GM19463 (cell line): ENCODE measurements around the gene CCDC197.

Source experiments
- ATAC-seq: cut with Tn5 transposase; IDR thresholded peaks from one replicate; pipeline ENCODE4 v1.9.1; 2021; ENCODE audit warnings: mild to moderate bottlenecking, moderate library complexity; ENCODE audit not compliant: unreplicated experiment

CCDC197 gene

GRCh38 chr14:94022532-94023411, 25.7 kb downstream of the CCDC197 start:
- no peak for ATAC-seq

GRCh38 chr14:94024549-94024948, 27.4 kb downstream of the CCDC197 start:
- ATAC-seq = no peak

DNA sequence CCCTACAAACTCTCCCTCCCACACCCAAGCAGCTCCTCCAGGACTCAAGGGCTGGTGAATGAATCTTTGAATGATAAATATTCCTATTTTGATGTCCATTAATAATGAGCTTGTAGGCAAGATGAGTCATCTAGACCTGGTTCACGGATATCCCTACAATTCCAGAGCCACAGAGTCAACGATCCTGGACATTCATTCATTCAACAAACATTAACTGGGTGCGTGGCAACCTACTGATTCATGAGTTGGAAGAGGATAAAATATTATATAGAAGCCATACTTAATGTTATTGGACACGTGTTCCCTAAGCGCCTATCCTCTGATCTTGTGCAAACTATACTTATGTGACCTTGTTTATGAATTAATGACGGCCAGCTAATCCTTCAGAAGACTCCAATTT, 28.6 kb downstream of the CCDC197 start:
- no peak for ATAC-seq

GRCh38 chr14:94026173-94026888, 29.2 kb downstream of the CCDC197 start, which contains the start of gene OTUB2:
OTUB2 (plus strand) TSS chr14:94026340; CDS start chr14:94026538, 198 bp downstream.
- ATAC-seq = peak; percentile 99

- ATAC-seq = no peak
These were observed 29.9 kb downstream of the CCDC197 start for GRCh38 chr14:94026889-94027469.

DNA sequence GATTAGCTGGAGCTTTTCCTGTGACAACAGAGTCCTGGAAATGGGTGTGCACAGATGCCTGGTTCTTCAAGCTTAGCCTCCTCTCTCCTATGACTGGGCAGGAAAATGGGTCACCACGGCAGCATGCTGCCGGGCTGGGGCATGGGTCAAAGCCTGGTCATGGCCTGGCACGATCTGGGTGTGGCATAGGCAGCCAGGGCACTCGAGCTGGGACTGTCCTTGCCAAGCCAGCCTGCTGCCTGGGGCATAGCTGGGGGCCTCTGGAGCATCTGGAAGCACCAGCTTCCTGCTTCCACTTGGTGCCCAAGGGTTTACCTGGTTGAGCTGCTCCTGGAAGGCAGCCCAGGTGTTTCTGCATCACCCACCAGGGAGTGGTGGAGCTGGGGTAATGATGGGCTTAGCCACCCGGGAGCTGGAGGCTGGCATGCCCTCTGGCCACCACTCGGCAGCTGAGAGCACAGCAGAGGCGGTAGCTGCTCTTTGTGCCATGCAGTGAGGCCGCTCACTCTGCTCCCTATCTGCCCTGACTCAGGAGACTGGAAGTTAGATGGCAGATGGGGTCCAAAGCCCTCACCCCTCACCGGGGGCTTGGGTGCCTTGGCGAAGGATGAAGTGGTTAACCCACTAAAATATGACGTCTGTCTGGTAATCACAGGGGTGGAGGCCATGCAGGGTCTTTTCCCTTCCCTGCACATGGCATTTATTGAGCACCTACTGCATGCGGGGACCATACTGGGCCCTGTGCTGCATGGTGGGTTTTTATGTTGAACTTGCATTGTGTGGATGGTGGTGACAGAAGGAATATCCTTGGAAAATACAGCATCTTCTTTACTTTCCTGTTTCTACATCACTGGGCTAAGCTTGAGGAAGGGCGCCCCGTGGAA, 30.7 kb downstream of the CCDC197 start:
- ATAC-seq = no peak

DNA sequence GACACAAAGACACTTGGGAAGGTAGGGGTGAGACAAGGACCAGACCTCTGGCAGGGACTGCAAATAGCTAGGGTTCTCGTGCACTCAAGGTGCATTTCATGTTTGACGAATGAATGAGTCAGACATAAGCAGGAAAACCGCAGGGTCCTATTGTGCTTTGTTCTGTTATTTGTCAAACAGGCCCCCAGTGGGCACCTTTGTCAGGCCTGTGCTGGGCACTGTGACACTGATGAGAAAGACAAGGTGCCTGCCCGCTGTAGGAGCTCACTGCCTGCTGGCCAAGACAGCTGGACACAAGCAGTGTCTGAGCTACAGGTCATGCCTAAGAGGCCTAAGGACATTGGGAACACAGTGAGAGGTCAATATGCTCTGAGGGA, 31.3 kb downstream of the CCDC197 start:
- ATAC-seq = no peak

DNA sequence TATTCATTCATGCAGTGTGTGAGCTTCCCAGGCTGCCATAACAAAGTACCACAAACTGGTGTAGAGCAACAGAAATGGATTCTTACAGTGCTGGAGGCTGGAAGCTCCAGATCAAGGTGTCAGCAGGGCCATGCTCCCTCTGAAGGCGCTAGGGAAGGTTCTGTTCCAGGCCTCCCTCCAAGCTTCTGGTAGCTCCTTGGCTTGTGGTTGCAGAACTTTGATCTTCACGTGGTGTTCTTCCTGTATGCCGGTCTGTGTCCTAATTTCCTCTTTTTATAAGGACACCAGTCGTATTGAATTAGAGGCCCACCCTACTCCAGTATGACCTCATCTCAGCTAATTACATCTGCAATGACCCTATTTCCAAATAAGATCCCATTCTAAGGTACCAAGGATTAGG, 32.2 kb downstream of the CCDC197 start:
- no peak for ATAC-seq

DNA sequence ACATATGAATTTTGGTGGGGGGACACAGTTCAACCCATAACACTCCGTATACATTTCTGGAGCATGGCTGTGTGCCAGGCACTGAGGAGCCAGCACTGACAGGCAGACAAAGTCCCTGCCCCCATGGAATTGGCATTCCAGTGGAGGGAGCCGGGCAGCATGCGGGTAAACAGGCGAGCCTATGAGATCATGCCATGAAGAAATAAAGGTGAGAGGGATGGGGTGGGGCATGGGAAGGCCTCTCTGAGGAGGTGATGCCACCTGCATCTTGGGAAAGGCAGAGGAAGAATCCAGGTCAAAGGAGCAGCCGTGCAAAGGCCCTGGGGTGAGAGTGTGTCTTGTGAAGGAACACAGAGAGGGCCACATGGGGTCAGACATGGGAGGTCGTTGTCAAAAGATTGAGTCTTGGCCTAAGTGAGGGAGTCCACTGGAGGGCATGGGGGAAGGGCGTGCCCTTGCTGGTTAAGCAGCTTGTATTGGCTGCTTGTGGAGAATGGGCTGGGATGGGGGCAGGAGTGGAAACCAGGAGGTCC, 32.6 kb downstream of the CCDC197 start:
- no peak for ATAC-seq

DNA sequence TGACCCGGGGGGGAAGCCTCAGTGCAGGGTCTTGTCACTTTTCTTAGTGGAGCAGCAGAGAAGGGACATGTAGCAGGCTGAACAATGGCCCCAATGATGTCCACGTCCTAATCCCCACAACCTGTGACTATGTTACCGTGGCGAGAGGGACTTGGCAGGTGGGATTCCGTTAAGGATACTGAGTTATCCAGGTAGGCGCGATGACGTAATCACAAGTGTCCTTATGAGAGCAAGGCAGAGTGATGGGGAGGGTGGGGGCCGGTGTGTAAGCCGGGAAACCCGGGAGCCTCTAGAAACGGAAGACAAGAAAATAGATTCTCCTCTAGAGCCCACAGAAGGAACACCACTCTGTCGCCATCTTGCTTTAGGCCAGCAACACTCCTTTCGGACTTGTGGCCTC, 33.5 kb downstream of the CCDC197 start:
- ATAC-seq = no peak

- no peak for ATAC-seq
These were observed 34.2 kb downstream of the CCDC197 start for GRCh38 chr14:94031161-94031882.

GRCh38 chr14:94031883-94032279, 34.8 kb downstream of the CCDC197 start:
- ATAC-seq = no peak

DNA sequence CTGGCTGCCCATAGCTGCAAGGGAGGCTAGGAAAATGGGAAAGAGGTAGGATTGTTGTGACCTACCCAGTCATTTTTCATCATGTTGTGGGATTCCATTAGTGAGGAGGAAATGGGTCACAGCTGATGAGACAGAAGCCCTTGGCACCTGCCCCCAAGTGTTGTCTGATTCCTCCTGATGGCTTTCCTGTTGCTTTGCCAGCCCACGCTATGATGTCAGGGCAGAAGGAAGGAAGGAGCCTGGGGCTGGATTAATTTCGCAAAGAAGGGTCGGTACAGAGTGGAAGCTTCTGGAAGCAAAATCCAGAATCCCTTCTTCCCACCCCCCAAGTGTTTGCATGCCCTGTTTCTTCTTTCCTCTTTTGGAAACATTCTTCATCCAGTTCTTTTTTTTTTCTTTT, 37.8 kb downstream of the CCDC197 start:
- ATAC-seq = no peak

GRCh38 chr14:94036313-94037167, 39.4 kb downstream of the CCDC197 start:
- peak; percentile 91 for ATAC-seq

- no peak for ATAC-seq
These were observed 40.9 kb downstream of the CCDC197 start for GRCh38 chr14:94037954-94038353.

GRCh38 chr14:94038510-94038909, 41.4 kb downstream of the CCDC197 start:
- no peak for ATAC-seq

GRCh38 chr14:94038921-94039629, 42.0 kb downstream of the CCDC197 start:
- ATAC-seq = no peak

GRCh38 chr14:94040247-94040646, 43.1 kb downstream of the CCDC197 start:
- ATAC-seq = no peak
